HG03520 (cell line): ENCODE measurements around the gene AFAP1.

ENCODE experiments used
- ATAC-seq: cut with Tn5 transposase; IDR thresholded peaks from one replicate; pipeline ENCODE4 v1.9.1; 2021; ENCODE audit warnings: mild to moderate bottlenecking, moderate library complexity; ENCODE audit not compliant: unreplicated experiment

Gene AFAP1

DNA sequence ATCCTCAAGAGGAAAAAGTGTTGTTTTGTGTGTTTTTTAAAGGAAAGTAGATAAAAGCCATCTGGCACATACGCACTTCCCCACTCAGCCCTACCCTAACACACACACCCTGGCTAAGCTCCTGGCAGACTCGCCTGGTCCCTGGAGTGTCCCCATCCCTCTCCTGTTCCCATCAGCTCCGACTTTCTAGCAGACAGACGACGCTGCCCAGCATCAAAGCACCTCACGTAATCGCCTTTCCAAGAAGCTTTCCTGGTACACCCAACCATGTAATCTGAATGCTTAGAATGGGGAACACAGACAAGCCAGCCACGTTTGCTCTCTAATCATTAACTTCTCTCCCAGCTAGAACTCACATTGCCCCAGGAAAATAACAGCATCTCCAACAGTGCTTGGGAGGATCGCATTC lies 116.2 kb downstream of the AFAP1 start:
- ATAC-seq, result no peak

DNA sequence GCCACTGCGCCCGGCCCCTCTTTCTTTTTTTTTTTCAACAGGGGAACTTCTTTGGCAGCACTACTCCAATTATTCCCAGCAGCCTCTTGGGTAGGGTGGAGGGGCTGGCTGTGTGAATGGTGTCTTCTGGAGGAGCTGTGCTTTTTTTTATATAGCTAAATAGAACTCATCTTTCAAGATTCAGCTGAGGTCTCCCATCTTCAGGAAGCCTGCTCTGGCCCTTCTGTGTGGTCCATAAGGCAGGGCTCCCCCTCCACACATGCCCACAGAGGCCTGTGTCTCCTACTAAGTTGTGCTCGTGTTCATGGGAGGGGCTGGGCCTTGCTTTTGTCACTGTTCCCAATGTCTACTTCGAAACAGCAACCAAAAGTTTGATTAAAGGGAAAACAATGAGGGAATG lies 116.8 kb downstream of the AFAP1 start:
- no peak for ATAC-seq

DNA sequence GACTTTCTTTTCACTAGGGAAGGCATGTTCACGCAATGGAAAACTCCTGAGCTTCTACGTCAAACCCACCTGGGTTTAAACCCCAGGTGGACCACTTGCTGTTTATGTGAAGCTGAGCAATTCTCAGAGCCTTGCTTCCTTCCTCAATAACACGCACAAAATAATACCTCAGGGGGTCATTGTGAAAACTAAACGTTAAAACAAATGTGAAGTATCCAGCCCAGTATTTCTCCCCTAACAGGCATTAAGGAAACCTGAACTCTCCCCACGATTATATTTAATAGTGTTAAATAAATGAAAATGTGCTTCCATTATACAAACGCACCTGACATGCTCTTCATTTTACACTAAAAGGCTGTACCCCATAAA lies 117.5 kb downstream of the AFAP1 start:
- ATAC-seq, result no peak

DNA sequence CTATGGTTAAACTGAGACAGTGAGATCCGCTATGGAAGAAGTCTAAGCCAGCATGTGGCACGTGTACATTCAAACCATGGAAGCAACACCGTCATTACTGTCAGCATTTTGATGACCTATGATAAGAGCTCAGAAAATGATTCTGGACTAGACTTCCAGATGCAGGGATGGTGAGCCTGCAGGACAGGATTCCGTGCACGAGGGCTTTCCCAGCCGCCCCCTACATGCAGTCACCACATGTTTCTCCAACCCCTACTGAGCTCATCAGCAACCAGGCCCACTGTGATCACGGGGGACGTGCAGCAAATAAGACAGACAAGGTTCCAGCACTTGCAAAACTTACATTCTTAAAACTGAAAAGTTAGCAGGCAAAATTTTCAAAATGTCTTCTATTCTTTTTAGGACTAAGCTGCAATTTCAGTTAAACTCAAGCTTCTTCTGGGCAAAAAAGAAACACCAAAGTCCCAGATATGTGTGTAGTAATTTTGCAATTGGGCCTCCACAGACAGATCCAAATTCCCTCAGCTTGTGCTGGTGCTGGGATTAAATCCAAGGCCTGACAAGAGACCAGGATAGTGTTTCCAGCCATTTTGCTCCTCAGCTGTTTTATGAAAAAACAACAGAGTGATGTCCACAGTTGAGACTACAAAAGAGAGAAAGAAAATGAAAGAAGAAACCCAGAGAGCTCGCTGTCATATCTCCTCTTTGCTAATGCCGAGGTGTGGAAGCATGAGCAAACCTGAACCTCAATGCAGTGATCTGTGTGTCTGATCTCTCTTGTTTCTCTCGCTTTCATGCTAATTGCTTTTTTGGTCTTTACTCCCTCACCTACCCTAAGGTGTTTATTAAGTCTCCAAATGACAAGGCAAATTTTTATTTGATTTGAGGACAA lies 118.2 kb downstream of the AFAP1 start:
- no peak for ATAC-seq

DNA sequence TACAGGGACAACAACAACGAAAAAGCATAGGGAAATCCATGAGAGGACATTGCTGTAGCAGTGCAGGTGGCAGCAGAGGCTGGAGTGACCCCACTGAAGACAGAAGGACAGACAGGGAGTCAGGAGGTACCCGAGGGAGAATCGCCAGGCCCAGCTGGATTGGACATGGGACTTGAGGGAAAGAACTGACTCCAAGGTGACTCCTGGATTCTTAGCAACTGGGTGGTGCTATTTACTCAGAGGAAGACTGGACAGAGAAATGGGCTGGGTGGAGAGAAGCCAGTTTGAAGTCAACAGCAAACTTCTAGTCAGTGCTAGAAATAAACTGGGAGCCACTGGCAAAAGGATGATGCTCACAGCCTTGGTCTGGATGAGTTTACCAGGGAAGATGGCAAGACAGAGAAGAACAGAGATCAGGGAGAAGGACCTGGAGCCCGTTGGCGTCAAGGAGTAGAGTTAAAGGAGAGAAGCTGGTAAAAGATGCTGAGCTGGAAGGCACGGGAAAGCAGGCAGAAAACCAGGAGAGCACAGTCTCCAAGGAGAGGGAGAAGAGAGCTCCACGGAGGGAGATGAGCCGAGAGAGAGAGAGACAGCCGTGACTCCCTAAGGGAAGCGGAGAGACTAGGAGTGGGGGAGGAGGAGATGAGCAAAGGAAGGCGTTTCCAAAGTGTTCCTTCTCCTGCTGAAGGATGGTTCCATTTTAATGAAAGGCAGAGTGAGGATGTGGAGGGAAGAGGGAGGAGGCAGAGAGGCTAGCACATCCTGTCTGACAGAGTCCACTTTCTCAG lies 119.4 kb downstream of the AFAP1 start:
- no peak for ATAC-seq

DNA sequence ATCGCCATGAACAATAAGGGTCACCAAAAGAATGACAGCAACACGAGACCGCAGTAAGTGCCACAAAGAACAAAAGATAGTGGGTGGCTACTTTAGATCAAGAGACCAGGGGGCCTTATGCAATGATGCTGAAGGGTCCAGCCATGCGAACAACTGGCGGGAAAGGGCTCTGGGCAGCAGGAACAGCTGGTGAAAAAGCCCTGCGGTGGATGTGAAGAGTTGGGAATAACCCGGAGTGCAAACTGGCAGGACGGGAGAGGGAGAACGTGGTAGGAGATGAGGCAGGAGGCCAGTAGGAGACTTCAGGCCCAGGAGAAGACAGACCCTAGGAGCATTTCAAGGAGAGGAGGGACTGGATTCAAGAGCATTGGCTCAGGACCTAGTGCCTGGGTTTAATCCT lies 120.2 kb downstream of the AFAP1 start:
- no peak for ATAC-seq

DNA sequence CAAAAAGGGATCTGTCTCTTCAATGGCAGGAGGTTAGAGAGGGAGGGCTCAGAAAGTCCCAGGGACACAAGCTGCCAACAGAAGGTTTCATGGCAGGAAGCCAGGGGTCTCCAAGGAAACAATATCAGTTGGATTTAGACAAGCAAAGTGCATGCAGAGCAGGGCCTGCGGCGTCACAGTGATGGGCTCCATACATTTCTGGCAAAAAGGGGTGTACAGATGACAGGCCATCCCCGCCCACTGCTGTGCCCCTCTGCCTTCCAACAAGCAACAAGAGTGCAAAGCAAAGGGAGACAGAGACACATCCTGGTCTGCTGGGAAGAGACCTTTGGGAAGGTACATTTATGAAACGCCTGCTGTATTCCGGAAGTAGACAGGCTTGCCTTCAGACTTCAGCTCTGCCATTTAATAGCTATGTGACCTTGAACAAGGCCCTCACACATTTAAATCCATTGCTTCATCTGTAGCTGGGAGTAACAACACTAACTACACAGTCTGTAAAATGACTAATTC lies 121.2 kb downstream of the AFAP1 start:
- ATAC-seq, result no peak

DNA sequence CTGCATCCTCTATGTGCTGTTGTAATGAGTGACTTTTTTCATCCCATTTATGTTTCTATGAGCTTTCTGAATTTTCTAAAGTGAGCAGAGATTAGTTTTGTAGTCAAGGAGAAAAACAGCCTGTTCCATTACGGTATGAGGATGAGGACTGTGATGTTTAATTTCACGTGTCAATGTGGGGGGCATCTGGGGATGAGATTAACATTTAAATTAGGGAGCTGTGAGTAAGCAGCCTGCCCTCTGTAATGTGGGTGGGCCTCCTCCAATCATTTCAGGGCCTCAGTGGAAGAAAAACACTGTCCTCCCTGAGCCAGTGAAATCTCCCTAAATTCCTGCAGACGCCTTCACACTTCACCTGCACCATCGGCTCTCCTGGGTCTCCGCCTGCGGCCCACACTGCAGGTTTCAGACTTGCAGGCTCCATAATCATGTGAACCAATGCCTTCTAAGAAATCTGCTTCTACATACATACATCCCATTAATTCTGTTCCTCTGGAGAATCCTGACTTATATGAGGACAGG lies 121.7 kb downstream of the AFAP1 start:
- no peak for ATAC-seq

DNA sequence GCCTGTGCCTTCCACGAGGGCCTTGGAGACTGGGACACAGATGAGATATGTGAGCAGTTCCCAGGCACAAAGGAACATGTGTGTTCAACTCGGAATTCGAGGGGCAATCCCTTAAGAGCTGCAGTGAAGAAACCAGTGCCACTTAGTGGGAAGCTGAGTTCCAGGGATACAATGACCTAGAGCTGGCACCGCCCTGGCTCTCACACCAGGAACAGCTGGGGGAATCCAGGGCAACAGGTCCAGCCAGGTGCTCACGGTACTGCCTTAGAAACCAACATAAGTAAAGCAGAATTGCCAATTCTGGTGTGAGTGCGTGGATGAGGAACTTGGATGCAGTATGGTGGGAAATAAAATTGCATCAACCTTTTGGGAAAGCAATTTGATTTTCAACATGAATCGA lies 122.9 kb downstream of the AFAP1 start:
- no peak for ATAC-seq

DNA sequence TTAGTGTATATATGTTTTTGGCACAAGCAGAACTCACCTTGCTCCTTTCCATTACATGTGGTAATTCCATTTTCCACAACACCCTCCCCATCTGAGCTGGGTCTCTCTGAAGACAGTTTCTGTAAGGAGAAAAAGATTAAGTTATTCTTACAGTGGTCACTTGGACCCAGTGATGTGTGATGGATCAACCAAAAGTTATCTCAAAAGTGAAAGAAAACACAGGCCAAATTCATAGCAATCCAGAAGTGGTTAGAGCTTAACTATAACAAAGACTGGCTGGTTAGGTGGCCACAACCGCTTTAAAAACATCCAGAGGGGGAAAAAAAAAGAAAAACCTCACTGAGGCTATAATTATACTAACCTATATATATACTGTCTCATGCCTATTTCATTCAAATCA lies 123.7 kb downstream of the AFAP1 start:
- no peak for ATAC-seq

DNA sequence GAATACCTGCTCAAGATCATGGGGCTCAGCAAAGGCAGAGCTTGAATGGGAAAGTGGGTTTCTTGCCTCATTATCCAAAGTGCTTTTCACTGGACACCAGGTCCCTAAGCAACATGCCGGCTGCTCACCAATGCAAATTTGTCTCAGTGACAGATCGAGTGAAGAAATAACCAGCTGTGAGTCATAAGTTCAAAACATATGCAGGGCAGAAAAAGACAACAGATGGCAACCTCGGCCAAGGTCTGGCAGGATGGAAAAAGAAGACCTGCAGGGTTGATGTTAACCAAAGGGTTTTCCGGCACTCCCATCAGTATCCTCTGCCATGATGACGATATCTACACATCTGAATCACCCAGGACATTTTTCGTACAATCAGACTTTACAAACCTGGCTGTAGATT lies 124.1 kb downstream of the AFAP1 start:
- no peak for ATAC-seq

DNA sequence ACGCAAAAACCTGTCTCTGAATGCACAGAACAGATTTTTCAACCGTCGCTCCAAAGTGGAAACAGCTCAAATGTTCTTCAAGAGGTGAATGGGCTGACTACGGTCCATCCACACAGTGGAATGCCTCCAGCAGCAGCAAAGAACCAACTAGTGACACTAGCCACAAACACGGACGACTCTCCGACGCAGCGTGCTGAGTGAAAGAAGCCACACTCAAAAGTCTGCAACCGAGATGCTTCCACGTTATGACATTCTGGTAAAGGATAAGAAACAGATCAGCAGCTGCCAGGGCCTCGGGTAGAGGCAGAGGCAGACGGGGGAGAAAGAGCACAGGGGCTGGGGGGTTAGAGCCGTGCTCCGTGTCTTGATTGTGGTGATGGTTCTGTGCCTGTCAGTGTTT lies 125.2 kb downstream of the AFAP1 start:
- ATAC-seq, result no peak

DNA sequence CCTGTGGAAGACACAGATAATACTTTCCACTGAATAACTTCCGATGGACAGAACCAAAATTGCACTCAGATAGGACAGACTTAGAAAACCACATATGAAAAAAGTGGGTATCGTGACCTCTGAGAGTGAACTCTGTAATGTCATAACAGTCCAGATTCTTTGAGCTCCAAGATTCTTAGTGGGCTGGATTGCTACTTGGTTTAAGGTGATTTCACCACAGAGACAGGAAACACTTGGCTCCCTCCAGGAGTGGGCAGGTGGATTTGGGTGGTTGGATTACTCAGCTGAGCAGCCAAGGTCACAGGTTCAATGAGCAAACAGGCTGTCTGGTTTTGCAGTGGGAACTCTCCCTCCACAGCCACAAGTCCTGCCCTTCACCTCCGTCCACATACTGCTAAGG lies 126.0 kb downstream of the AFAP1 start:
- ATAC-seq, result no peak

DNA sequence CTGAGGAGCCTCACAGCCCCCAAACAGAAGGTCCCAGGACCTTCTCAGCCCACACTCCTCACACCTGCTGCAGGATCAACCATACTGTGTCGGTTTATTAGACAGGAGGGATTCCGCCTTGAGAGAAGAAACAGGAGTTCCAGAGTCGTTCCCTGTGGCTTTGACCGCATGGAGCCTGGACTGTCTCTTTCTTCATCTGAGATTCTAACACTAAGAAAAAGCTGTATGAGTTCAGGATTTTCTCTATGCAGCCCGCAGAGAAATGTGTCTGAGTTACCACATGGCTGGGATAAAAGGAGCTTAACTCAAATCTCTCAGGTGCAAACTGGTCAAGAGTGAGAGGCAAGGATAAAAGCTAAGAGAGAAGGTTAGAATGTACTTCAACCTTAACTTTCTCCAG lies 126.7 kb downstream of the AFAP1 start:
- no peak for ATAC-seq

DNA sequence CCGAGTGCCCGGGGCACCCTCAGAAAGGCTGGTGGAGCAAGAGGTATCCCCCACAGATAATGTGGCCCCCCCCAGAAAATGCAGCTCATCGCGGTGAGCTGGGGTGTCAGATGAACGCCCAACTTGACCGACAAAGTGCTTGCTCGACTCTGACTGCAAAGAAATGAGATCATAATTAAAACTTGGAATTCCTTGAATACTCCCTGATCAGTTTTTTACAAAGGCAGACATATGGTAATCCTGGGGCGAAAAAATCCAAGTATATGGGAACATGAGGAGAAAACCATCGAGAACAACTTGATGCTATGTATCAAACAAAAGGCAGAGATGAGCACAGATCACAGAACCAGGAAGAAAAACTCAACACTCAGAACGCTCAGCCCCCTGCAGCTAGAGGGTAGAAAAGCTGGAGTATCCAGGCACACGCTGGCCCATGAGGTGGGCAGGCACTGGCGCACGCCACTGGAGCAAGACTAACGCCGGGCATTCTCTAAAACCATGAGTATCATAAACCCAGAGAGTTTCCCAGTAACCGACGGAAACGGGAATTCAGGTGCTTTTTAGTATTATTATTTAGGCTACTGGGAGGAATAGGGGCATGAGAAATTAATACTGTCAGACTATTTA lies 127.3 kb downstream of the AFAP1 start:
- no peak for ATAC-seq

DNA sequence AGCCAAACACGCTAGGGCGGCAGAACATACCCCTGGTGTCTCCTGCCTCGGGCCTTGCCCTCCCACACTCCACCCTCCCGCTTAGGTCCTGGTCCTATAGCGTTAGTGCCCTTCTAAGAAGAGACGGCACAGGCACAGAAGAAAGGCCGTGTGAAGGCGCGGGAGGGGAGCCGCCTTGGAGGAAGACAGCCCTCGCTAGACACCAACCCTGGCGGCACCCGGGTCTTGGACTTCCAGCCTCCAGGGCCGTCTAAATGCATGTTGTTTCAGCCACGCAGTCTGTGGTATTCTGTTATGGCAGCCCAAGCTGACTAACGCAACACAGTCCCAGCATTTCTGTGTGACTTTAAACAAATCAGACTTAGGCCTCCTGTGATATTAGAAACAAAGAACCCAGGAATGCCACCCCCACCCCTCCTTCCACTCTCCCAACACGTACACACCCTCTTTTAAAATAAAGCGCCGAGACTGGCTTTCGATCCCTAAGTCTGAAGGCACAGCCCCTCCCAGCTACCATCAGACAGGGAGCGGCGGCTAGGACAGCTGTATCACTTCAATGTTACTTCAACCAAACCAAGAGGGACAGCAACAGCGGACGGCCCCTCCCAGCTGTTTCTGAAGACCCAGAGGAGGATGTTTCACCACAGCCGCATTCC lies 128.0 kb downstream of the AFAP1 start:
- ATAC-seq, result no peak

DNA sequence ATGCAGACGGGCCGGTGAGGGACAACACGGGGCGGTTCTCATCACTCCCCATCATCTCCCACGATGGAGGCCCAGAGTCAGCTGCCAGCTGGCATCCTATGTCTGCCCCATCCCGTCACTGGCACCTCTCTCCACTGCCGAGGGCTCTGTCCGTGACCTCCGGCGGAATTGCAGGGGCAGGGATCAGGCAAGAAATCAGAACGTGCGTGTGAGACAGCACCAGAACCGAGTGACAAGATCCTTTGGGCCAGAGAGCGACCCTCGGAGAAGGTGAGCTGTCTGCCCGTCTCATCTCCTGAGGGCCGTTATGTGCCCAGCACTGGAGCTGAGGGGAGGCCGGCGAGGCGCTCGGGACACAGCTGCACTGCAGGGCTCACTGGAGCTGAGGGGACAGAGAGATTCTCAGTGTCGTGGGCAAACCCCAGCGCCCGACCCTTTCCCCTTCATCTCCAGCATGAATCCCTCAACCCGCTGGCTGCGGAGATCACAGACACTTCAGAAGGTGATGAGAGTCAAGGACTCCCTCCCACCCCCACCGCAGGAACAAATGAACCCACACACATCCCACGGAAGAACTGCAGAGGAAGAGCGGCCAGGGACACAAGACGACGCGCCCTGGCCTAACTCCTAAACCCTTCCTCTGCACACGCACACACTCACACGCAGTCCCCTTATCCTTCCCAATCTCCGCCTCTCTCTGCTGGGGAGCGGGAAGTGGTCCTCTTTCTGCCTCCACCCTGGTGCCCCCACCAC lies 128.7 kb downstream of the AFAP1 start:
- no peak for ATAC-seq

DNA sequence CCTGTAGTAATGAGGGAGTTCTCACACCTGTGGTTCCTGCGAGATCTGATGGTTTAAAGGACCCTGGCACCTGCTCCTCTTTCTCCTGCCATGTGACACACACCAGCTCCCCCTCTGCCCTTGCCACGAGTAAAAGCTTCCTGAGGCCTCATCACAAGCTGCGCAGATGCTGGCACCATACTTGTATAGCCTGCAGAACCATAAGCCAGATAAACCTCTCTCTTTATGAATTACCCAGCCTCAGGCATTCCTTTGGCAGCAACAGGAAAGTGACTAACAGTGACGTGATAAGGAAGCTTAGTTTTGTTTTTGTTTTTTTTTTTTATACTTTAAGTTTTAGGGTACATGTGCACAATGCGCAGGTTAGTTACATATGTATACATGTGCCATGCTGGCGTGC lies 130.9 kb downstream of the AFAP1 start:
- ATAC-seq, result no peak

DNA sequence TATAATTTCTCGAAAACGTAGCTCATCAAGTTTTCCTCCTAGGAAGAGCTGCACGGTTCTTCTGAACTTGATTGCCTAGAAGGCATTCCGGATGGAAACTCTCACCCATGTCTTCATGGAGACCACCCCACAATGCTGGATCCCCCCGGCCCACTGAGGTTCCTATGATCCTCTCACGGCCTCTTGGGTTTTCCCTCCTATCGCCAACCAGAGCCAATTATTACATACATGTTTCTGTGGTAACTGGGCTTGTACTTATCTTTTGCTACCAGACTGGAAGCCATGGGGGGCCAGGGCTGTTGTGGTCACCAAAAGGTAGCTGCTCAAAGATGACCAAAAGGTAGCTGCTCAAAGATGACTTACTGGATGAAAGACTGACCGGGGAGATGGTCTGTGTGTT lies 131.5 kb downstream of the AFAP1 start:
- ATAC-seq, result no peak

DNA sequence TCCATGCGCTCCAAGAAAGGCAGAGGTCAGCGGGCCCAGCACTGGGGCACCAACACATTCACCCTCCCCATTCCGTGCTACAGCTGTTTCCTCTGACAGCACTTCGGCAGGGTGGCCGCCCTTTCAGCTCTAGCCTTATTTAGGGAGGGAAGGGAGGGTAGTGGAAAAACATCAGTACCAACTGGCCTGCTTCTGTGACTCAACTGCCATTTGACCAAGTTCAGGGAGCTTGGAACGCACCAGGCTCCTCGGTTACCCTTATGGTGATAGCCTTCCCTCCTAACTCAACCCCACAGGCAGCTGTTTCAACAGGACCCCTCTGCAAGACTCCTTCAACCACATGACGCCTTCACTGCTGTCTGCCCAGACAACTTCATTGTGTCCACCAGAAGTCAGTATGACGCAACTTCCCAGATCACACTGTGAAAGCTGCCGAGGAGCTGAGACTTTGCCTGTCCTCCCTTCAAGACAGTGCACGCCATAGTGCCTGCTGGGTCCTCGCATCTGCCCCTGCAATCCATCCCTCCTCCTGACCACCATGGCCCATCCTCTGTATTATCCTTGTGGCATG lies 132.2 kb downstream of the AFAP1 start:
- no peak for ATAC-seq
